HG03175 (cell line): ENCODE results near the gene SYNJ2BP.
"Not testable (repeated sequence)": the region's sequence is repeated elsewhere in the genome, so short reads cannot be mapped to it uniquely, and the experiment has no call there.

Experiments
- ATAC-seq: cut with Tn5 transposase; IDR thresholded peaks from one replicate; pipeline ENCODE4 v1.9.1; 2021; ENCODE audit warnings: mild to moderate bottlenecking, moderate library complexity; ENCODE audit not compliant: unreplicated experiment

Gene SYNJ2BP, protein sequence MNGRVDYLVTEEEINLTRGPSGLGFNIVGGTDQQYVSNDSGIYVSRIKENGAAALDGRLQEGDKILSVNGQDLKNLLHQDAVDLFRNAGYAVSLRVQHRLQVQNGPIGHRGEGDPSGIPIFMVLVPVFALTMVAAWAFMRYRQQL

DNA sequence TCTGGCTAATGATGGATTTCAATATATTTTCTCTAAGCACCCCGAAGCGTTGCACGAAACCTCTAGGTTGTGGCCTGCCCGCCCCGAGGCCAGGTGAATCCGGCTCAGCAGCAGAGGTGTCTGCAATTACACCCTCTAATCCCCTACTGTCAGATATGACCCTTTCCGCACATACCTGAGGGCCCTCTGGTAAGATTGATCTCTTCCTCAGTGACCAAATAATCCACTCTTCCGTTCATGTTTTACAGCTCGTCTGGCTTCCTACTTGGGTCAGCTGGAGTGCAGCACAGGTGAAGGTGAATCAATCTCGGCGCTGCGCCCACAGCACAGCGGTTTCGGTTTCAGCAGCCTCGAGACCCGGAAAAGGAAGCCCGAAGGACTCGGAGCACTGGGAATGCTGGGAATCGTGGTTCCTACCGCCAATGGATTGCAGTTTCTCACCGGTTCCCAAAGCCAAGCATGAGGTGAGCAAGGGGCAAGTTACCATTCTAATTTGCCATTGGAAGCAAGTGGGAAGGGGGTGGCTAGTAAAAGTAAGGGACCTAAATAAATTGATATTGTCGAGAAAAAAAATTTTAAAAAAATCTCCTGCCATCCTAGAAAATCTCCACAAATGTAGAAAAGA lies at the start of gene SYNJ2BP:
TSS of gene SYNJ2BP (minus strand) at position 366 of the 625 bp plus-strand sequence. CDS start at position 239, 127 bp downstream.
- peak; percentile 45 for ATAC-seq

DNA sequence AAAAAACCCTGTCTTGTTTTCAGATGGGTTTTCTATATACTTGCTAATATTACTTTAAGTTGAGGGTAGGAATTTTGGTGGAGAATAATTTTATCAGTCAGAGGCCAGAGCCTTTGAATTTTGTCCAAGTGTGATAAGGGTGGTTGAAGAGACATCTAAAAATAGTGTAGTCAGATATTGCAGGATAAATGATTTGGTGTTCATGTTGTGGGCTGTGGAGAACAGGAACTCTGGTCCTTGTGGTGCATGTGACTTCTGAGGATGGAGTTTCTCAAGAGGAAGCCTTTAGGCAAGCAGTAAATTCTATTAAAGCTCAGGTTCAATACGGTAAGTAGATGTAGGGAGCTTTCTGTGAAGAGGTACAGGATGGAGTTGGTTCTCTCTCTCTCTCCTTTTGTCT lies 37.8 kb upstream of the SYNJ2BP start:
- ATAC-seq, result no peak

DNA sequence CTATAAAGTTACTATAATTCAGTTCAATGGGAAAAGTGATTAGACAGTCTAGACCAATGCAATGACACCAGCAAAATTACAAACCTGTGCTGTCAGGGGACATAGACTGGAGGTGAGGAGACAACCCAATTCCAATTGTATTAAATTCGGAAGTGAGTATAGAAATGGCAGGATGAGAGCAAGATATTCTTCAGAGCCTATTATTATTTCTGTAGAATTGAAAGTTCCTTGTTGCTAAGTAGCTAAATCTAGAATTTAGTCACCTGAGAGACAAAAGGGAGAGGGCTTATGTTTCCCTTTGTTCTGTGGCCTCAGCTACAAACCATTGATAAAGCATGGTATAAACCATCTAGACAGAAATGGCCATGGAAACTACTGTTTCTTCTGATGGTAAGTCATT lies 35.0 kb upstream of the SYNJ2BP start, which contains the start of gene ADAM21:
TSS of gene ADAM21 (plus strand) at position 301 of the 400 bp plus-strand sequence. CDS start 5,326 bp downstream, outside the sequence.
- ATAC-seq, result no peak

DNA sequence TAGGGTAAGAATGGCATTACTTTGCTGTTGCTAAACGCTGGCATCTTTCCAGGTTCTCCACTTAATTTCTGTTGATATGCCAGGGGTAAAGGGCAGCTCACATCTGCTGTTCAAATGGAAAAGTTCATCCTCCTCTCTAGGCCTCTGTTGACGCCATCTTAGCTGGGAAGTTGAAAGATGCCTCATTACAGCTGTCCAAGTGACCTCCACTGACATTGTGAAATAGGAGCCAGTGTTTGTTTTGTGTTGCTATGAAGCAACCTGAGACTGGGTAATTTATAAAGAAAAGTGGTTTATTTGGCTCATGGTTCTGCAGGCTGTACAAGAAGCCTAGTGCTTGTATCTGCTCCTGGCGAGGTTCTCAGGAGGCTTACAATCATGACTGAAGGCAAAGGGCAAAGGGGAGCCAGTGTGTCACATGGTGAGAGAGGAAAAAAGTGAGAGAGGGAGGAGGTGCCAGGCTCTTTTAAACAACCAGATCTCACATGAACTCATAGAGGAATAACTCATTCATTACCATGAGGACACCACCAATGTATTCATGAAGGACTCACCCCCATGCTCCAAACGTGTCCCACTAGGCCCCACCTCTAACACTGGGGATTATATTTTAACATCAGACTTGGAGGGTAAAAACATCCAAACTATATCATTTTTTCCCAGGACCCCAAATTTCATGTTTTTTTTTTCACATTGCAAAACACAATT lies 31.9 kb upstream of the SYNJ2BP start:
- no peak for ATAC-seq

DNA sequence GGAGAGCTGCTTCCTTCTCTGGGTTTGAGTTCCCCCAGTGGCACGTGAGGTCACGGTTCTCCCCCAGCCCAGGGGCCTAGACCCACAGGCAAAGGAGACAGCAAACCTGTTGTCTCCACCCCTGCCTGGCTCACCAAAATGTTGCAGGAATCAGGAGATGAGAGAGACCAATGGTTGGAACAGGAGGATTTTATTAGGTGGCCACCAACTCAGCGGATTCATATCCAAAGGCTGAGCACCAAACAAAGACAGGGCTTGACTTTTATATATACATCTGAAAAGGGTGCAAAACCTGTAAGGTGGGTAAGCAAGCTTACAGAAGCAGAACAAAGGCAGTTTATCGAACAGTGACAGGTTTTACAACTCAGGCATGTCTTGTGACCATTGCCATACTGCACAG lies 25.9 kb upstream of the SYNJ2BP start:
- no peak for ATAC-seq

DNA sequence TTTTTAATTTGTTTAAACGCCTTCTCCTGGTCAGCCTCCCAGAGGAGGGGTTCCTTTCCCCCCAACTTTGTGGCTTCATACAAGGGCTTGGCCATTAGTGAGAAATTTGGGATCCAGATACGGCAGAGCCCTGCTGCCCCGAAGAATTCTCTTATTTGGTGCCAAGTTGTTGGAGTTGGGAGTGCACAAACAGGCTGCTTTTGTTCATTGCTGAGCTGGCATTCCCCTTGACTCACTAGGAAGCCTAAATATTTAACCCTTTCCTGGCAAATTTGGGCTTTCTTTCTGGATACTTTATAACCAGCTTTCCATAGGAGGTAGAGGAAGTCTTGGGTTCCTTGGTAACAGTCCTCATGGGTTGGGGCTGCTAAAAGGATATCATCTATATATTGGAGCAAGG lies 24.8 kb upstream of the SYNJ2BP start:
- ATAC-seq, result no peak

DNA sequence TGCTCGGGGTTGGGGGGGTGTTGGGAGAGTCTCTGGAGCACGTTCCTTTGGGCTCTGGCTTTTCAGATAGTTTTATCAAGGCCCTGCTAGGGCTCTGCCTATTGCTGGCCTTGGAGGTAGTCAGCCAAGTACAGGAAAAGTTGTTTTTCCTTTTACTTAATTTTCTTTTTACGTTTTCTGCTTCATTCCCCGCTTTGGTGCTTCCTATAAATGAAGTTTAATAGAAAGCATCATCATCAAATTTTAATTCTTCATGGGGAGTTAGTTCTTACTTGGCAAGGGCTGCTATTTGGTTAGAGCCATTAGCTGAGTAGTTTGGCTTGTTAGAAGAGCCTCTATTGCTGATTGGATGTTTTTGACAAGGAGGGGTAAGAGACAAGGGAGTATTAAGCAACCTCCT lies 20.0 kb upstream of the SYNJ2BP start:
- no peak for ATAC-seq

DNA sequence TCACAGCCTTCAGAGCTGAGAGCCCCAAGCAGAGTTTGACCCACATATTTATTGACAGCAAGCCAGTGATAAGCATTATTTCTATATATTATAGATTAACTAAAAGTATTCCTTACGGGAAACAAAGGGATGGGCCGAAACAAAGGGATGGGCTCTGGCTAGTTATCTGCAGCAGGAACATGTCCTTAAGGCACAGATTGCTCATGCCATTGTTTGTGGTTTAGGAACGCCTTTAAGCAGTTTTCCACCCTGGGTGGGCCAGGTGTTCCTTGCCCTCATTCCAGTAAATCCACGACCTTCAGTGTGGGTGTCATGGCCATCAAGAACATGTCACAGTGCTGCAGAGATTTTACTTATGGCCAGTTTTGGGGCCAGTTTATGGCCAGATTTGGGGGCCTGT lies 9.7 kb upstream of the SYNJ2BP start:
- not testable (repeated sequence) for ATAC-seq

DNA sequence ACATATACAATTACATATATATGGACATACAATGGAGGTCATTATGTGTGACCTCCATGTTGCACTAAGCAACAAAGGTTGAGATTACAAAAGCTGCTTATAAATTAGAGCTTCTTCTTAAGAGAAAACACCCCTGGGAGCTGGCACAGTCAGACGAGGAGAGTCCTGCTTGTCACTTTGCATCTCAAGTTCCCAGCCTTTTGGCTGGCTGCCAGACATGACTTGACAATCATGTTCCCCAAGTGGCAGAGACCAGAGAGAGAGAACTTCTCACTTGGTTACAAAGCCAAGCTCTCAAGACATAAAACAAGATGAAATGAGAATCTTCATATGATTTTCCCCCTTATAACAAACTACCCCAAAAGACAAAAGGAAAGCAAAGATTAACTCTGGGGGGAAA lies 8.5 kb upstream of the SYNJ2BP start:
- no peak for ATAC-seq

DNA sequence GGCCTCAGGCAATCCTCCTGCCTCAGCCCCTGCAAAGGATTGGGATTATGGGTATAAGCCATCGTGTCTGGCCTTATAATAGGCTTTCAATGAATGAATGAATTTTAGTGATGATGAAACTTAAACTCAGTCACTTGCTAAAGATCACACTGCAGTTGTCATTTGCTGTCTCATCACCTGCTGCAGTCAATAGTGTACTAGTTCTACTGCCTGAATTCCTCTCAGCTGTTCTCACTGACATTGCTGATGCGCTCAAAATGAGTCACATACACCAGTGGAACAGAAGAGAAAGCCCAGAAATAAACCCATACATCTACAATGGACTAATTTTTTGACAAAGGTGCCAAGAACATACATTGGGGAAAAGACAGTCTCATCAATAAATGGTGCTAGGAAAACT lies 5.6 kb upstream of the SYNJ2BP start:
- no peak for ATAC-seq

DNA sequence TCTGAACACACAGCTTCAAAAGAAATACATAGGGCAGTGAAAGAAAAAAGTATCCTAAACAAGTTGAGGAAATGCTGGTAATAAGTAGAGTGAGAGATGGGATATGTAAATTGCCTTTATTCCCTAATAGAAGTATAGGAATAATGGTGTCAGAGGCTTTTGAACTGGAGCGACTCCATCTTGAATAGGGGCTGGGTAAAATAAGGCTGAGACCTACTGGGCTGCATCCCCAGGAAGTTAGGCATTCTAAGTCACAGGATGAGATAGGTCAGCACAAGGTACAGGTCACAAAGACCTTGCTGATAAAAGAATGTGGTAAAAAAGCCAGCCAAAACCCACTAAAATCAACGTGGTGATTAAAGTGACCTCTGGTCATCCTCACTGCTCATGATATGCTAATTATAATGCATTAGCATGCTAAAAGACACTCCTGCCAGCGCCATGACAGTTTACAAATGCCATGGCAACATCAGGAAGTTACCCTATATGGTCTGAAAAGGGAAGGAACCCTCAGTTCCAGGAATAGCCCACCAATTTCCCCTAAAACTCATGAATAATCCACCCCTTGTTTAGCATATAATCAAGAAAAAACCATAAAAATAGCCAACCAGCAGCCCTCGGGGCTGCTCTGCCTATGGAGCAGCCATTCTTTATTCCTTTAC lies 2.5 kb upstream of the SYNJ2BP start:
- not testable (repeated sequence) for ATAC-seq

DNA sequence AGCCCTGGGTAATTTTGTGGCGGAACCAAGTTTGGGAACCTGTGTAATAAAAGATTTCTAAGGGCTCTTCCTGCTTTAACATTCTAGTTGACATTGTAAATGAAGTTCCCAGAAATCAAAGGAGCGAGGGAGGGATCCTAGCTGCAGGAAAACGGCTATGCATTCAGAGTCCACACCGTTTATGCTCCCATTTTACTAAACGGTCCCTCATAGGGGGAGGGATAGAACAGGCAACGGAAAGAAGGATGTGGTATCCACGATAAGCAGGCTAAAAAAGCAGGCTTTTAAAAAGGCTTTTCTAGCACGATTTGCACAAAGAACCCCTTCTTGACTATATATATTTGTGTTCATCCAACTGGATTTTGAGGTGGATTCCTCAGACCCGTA lies 559 bp downstream of the SYNJ2BP start:
- ATAC-seq, result peak; percentile 12

DNA sequence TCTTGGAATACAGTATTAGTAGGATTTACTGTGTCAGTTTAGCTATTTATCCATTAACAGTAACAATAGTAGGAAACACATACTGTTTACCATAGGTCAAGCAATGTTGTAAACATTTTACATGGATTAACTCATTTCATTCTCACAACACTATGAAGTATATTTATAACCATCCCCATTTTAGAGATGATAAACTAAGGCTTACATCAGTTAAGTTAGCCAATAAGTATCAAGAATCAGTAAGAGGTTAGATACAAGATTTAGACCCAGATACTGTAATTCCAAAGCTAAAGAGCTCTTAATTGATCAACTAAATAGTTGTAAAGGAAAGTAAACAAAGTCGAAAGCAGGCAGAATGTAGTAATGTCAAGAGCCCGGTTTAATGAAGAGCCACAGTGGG lies 1.1 kb downstream of the SYNJ2BP start:
- ATAC-seq, result no peak

DNA sequence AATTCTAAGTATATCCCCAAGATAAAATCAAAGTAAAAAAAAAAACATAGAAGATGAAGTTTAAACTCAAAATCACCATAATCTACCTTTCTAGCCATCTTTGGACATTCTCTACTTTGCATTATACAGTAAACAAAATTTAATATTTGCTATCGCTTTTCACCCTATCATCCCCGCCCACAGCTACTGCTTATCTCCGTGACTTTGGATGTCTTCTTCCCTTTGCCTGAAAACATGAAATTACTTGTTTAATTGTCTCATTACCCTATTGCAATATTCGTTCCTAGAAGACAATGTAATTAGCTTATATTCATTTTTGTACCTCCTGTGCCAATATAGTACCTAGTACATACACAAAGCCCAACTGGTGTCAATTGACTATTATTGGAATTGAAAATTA lies 9.3 kb downstream of the SYNJ2BP start:
- ATAC-seq, result no peak

DNA sequence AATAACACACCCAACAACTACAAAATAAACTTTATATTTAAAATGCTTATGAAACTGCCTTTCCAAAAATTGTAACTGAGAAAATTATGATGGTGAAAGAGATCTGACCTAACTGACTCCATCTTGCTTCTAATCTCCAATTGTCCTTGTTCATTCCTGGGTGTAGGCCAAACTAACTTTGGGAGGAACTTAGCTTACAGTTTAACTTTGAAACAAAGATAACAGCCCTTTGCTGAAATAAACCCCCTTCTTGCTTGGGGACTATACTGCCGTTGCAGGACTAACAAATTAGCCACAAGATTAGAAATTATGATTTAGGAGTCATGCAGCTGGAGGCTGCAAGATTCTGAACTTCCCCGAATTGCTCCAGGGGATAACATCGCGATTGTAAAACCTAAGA lies 10.7 kb downstream of the SYNJ2BP start:
- not testable (repeated sequence) for ATAC-seq

DNA sequence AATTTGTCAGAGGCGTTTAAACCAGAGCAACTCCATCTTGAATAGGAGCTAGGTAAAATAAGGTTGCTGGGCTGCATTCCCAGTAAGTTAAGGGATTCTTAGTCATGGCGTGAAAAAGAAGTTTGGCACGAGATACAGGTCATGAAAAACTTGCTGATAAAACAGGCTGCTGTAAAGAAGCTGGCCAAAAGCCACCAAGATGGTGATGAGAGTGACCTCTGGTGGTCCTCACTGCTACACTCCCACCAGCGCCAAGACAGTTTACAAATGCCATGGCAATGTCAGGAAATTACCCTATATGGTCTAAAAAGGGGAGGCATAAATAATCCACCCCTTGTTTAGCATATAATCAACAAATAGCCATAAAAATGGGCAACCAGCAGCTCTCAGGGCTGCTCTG lies 13.6 kb downstream of the SYNJ2BP start:
- not testable (repeated sequence) for ATAC-seq

DNA sequence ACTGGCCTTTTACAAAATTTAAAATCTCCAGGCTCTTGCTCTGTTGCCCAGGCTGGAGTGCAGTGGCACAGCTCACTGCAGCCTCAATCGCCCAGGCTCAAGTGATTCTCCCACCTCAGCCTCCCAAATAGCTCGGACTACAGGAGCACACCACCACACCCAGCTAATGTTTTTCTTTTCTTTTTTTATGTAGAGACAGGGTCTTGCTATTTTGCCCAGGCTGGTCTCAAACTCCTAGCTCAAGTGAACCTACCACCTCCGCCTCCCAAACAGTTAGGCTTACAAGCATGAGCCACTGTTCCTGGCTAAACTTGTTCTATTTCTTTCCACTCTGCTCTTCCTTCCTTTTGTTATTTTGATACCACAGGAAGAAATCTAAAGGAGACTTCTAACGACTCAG lies 15.2 kb downstream of the SYNJ2BP start:
- ATAC-seq, result no peak

DNA sequence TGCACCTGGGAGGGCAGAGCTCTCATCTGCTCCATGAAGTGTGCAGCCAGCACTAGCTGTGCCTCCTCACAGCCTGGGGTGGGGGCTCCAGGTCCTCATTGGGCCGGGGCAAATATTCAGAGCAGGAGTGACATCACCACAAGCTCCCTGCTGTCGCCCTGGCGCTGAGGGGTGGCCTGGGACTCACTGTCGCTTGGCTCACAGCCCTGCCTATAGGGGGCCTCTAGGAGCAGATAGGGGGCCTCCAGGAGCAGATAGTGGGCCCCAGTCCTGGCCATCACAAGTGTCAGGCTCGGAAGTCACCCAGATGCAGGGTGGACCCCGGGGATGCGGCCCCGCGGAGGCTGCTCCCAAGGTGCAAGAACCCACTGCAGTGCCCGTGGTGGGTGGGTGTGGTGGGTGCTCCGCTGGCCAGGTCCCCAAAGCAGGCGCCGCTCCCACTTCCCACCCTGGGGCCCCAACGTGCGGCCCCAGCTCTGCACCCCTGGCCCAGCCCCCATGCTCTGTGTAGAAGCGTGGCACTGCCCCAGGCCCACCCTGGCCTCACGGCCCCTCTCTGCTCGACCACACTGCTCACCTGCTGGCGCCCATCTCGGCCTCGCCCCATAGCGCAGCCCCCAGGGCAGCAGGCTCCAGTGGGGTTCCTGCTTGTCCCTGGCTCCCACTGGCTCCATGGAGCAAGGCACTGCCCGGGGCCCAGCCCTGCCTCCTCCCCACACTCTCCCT lies 18.0 kb downstream of the SYNJ2BP start:
- ATAC-seq, result no peak

DNA sequence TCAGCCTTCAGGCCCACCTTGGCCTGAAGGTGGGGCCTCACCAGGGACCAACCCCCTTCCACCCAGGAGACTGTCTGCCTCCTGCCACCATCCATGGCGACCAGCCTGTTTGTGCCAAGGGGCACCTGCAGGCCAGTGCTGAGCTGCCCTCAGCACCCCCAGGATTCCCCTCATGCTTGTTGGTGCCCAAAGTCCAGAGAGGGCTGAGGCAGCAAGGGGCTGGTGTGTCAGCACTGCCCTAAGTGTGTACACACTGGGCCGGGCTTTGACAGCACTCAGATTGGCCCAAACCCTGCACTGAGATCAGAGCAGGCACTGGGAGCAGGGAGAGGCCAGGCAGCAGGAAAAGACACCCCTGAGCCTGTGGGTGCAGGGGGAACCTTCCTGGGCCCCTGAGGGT lies 18.6 kb downstream of the SYNJ2BP start:
- ATAC-seq, result no peak

DNA sequence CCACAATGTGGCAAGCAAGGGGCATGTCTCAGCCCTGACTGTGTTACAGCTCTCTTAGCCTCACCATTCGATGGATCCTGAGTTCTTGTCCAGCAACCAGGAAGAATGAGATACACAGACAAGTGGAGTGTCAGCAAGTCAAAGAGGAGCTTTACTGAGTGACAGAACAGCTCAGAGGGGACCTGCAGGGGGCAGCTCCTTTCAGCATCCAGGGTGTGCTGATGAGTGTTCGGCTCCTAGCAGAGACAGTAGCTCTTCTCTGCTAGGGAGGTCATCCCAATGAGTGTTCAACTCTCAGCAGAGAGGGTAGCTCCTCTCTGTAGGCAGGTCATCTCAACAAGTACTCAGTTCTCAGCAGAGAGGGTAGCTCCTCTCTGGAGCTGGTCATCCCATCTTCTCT lies 19.1 kb downstream of the SYNJ2BP start:
- ATAC-seq, result no peak

DNA sequence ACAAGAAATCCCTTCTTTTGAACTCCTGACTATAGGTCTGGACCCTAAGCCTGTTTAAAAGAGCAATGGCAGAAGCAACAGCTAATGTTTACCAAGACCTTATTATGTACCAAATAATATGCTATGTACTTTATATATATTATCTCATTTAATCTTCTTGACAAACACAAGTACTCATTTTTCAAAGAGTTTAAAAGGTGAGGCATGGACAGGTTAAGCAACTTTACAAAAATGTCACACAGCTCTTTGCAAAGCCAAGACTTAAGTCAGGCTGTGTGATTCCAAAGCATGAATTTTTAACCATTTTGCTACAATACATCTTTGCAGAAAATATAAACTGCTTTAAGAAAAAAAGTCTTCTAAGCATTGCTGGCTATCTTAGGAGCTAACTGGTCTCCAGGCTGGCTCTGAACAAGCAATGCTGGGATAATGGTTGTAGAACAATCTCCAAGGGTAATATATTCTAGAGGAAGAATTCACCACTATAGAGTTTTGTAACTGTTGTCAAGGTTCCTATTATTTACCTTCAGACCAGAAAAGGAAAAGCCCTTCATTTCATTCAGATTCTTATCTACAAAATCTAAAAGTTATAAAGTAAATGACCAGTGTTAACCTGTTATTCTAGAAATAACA lies 22.1 kb downstream of the SYNJ2BP start:
- no peak for ATAC-seq
